ENCODE results near the gene TMUB2. TPM values are rescaled to one million over a fixed set of nuclear protein-coding genes. Genes with fewer than 3 reads are reported as not detected.

Gene TMUB2
- total and polyA plus RNA-seq, 4 donors: 12.2 to 18.8 (median 14.0) TPM

DNA sequence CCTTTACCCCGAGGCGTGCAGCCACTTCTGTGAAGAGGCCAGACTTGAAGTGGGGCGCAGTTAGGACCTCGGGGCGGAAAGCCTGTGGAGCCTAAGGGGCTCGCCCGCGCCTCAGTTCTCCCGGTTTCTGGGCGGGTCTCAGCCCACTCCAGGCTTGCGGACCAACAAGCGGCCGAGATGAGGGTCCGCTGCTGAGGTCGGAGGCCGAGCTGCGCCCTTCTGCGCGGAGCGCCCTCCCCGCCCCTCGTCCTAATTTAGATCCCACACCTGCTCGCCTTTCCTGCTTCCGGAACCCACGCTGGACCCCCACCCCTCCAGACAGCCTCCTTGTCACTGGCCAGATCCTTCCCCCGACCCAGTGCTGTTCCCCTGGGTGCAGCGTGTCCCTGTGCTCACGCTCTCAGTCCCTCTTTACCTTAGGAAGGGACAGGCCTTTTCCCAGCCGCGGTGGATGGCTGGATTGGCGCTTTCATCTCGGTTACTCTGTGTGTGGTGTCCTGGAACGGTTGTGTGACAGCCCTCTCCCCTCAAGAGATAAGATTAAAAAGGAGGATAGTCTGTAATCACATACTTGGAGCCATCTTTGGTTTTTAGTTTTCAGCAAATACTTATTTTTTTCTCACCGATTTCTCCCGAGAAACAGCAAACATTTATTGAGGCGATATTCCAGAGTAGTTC is 13.8 kb downstream of the TMUB2 start:
- Histone ChIP-seq H3K4me3 (ENCODE audit: low read depth in 1 of 3, low read length in 3 of 3) (peak overlapping the region; percentile 64 to 85 (median 75)), H3K9me3 (ENCODE audit: control insufficient read depth in 4 of 4, low read length in 3 of 4) (no peaks in the 10 kb centered on the region), H3K9ac (ENCODE audit: low read depth in 1 of 2, low read length in 2 of 2) (peak overlapping the region; percentile 79 to 86), H3K27me3 (ENCODE audit: control insufficient read depth in 4 of 4, insufficient read depth in 4 of 4, low read length in 3 of 4) (no peaks in the 10 kb centered on the region), H3K27ac (ENCODE audit: low read depth in 1 of 2, low read length in 2 of 2) (peak overlapping the region; percentile 88 to 94), H3K4me1 (ENCODE audit: control insufficient read depth in 4 of 4, insufficient read depth in 4 of 4, low read length in 3 of 4) (peaks cover 6 to 14% (median 12%) of the 10 kb centered on the region in 4 donors), H3K36me3 (ENCODE audit: control insufficient read depth in 4 of 4, insufficient read depth in 3 of 4, low read depth in 1 of 4, low read length in 3 of 4) (peaks cover 0 to 8% (median 5%) of the 10 kb centered on the region in 4 donors)
- no peak for DNase-seq (ENCODE audit: low spot score)
- 4% methylated on average over 36 of the region's 36 CpGs for WGBS
- TF ChIP-seq RXRA (IDR thresholded peaks at IDR 0.05): no peak
- no peak for TF ChIP-seq HNF4G (IDR thresholded peaks at IDR 0.05)
- no peak for TF ChIP-seq JUND (IDR thresholded peaks at IDR 0.05)
- no peak for TF ChIP-seq MAX (IDR thresholded peaks at IDR 0.05)
- no peak for TF ChIP-seq TAF1 (conservative IDR thresholded peaks at IDR 0.05)
- TF ChIP-seq YY1 (IDR thresholded peaks at IDR 0.05): no peak
- no peak for TF ChIP-seq CTCF (IDR thresholded peaks at IDR 0.05; ENCODE audit: low read depth, low read length, missing input control)
- TF ChIP-seq, protein P1, sequence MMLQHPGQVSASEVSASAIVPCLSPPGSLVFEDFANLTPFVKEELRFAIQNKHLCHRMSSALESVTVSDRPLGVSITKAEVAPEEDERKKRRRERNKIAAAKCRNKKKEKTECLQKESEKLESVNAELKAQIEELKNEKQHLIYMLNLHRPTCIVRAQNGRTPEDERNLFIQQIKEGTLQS (IDR thresholded peaks at IDR 0.05): no peak
- no peak for TF ChIP-seq SP1 (IDR thresholded peaks at IDR 0.05)
- no peak for TF ChIP-seq EGR1 (IDR thresholded peaks at IDR 0.05; ENCODE audit: low read depth in 2 of 2)
- no peak for TF ChIP-seq HNF4A (conservative IDR thresholded peaks at IDR 0.05)
- TF ChIP-seq FOXA1 (IDR thresholded peaks at IDR 0.05): no peak
- TF ChIP-seq, protein P2, sequence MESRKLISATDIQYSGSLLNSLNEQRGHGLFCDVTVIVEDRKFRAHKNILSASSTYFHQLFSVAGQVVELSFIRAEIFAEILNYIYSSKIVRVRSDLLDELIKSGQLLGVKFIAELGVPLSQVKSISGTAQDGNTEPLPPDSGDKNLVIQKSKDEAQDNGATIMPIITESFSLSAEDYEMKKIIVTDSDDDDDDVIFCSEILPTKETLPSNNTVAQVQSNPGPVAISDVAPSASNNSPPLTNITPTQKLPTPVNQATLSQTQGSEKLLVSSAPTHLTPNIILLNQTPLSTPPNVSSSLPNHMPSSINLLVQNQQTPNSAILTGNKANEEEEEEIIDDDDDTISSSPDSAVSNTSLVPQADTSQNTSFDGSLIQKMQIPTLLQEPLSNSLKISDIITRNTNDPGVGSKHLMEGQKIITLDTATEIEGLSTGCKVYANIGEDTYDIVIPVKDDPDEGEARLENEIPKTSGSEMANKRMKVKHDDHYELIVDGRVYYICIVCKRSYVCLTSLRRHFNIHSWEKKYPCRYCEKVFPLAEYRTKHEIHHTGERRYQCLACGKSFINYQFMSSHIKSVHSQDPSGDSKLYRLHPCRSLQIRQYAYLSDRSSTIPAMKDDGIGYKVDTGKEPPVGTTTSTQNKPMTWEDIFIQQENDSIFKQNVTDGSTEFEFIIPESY (IDR thresholded peaks at IDR 0.05): no peak
- no peak for TF ChIP-seq REST (IDR thresholded peaks at IDR 0.05)
- no peak for TF ChIP-seq RAD21 (IDR thresholded peaks at IDR 0.05)
- TF ChIP-seq GABPA (IDR thresholded peaks at IDR 0.05 in 1 of 2, conservative IDR thresholded peaks at IDR 0.05 in 1 of 2): no peak

All from liver (tissue), 9 donors.